MM.1S (cell line): ENCODE data around the gene EIF1B.

Source experiments
- DNase-seq: peaks from one replicate; pipeline ENCODE4 v3.0.0-alpha.2; 2015
- H2AFZ ChIP-seq: fragments of 300-600 bp; sonication (generic); 2 replicates; pipeline ENCODE4 v1.6.0; 2016; ENCODE audit warnings: antibody characterized with exemption, low read length
- H3F3A ChIP-seq: fragments of 300-600 bp; sonication (generic); 2 replicates; pipeline ENCODE4 v1.6.1; 2016; ENCODE audit warnings: mild to moderate bottlenecking, antibody characterized with exemption, low read length, moderate library complexity, mixed read lengths; ENCODE audit not compliant: insufficient read depth
- H3K27ac ChIP-seq: fragments of 300-600 bp; sonication (generic); 2 replicates; pipeline ENCODE4 v1.5.1; 2016; ENCODE audit warnings: mild to moderate bottlenecking, low read length
- H3K27me3 ChIP-seq: fragments of 300-600 bp; sonication (generic); replicated peaks from 2 replicates; pipeline ENCODE4 v1.6.0; 2016; ENCODE audit warnings: low read length; ENCODE audit not compliant: insufficient read depth
- H3K36me3 ChIP-seq: fragments of 300-600 bp; sonication (generic); replicated peaks from 2 replicates; pipeline ENCODE4 v1.6.1; 2016; ENCODE audit warnings: mild to moderate bottlenecking, low read length, mixed read lengths; ENCODE audit not compliant: insufficient read depth
- H3K4me1 ChIP-seq: fragments of 300-600 bp; sonication (generic); 2 replicates; pipeline ENCODE4 v1.6.1; 2016; ENCODE audit warnings: low read length, mixed read lengths
- H3K4me2 ChIP-seq: fragments of 300-600 bp; sonication (generic); 2 replicates; pipeline ENCODE4 v1.6.0; 2016; ENCODE audit warnings: low read depth, low read length
- H3K4me3 ChIP-seq: fragments of 300-600 bp; sonication (generic); 2 replicates; pipeline ENCODE4 v1.5.1; 2016; ENCODE audit warnings: low read length, mixed read lengths
- H3K79me2 ChIP-seq: fragments of 300-600 bp; sonication (generic); 2 replicates; pipeline ENCODE4 v1.6.1; 2016; ENCODE audit warnings: mixed run types, low read length, mixed read lengths
- H3K9ac ChIP-seq: fragments of 300-600 bp; sonication (generic); 2 replicates; pipeline ENCODE4 v1.6.1; 2016; ENCODE audit warnings: low read length, mixed read lengths
- H3K9me2 ChIP-seq: fragments of 300-600 bp; sonication (generic); replicated peaks from 2 replicates; pipeline ENCODE4 v1.6.1; 2016; ENCODE audit warnings: mild to moderate bottlenecking, low read length, mixed read lengths; ENCODE audit not compliant: insufficient read depth
- H3K9me3 ChIP-seq: fragments of 300-600 bp; sonication (generic); replicated peaks from 2 replicates; pipeline ENCODE4 v1.6.1; 2016; ENCODE audit warnings: mild to moderate bottlenecking, low read length, mixed read lengths; ENCODE audit not compliant: insufficient read depth
- H4K20me1 ChIP-seq: fragments of 300-600 bp; sonication (generic); 2 replicates; pipeline ENCODE4 v1.6.1; 2016; ENCODE audit warnings: mild to moderate bottlenecking, low read length, moderate library complexity, mixed read lengths; ENCODE audit not compliant: insufficient read depth
- CTCF ChIP-seq: fragments of 300-600 bp; sonication (generic); IDR thresholded peaks from 2 replicates; pipeline ENCODE4 v1.5.1; 2016; ENCODE audit warnings: antibody characterized with exemption, low read length, mixed read lengths
- EZH2 ChIP-seq: fragments of 300-600 bp; sonication (generic); optimal IDR thresholded peaks from 2 replicates; pipeline ENCODE3; 2017; ENCODE audit warnings: low read depth, mild to moderate bottlenecking, antibody characterized with exemption, low read length, mixed read lengths
- EZH2phosphoT487 ChIP-seq: fragments of 300-600 bp; sonication (generic); IDR thresholded peaks from 2 replicates; pipeline ENCODE4 v1.6.1; 2018; ENCODE audit warnings: antibody characterized with exemption, low read length

EIF1B gene

DNA sequence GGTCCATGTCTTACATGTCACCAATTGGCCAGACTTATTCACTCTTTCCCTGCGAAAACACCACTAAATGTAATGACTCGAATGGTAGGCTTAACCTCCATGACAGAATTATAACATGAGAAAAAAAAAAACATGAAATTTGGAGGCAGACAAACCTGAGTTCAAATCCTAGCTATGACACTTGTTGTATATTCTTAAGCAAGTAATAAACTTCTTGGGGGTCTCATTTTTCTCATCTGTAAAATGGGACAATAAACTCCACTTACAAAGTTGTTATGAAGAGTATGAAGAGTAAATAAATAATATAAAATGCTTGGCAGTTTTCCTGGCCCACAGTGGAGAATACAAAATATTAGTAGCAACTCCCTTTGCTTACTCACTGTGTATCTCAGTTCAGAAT lies 11.4 kb upstream of the EIF1B start:
- H3K4me2 ChIP-seq = no peak overlapping the region
- no peak overlapping the region for H3K4me3 ChIP-seq
- H3F3A ChIP-seq = no peaks in the 10 kb centered on the region
- H3K27me3 ChIP-seq = no peaks in the 10 kb centered on the region
- H3K27ac ChIP-seq = no peak overlapping the region
- no peaks in the 10 kb centered on the region for H3K9me3 ChIP-seq
- H3K9ac ChIP-seq = no peak overlapping the region
- no peaks in the 10 kb centered on the region for H3K9me2 ChIP-seq
- no peaks in the 10 kb centered on the region for H3K36me3 ChIP-seq
- no peaks in the 10 kb centered on the region for H4K20me1 ChIP-seq
- H3K4me1 ChIP-seq = no peaks in the 10 kb centered on the region
- no peak for DNase-seq
- no peaks in the 10 kb centered on the region for H3K79me2 ChIP-seq
- no peak for TF ChIP-seq CTCF
- TF ChIP-seq EZH2 = no peak
- no peak for TF ChIP-seq EZH2phosphoT487
- no peak overlapping the region for H2AFZ ChIP-seq

GRCh38 chr3:40299130-40299720 lies 10.3 kb upstream of the EIF1B start:
- H3K9ac ChIP-seq = no peak overlapping the region
- H4K20me1 ChIP-seq = no peaks in the 10 kb centered on the region
- no peak overlapping the region for H3K4me2 ChIP-seq
- H3F3A ChIP-seq = no peaks in the 10 kb centered on the region
- H3K36me3 ChIP-seq = no peaks in the 10 kb centered on the region
- no peaks in the 10 kb centered on the region for H3K9me2 ChIP-seq
- H3K79me2 ChIP-seq = no peaks in the 10 kb centered on the region
- no peaks in the 10 kb centered on the region for H3K4me1 ChIP-seq
- no peak overlapping the region for H3K4me3 ChIP-seq
- DNase-seq = no peak
- no peak overlapping the region for H2AFZ ChIP-seq
- H3K27ac ChIP-seq = no peak overlapping the region
- TF ChIP-seq EZH2 (no peak), CTCF (no peak), EZH2phosphoT487 (no peak)
- H3K27me3 ChIP-seq = no peaks in the 10 kb centered on the region
- H3K9me3 ChIP-seq = no peaks in the 10 kb centered on the region

- no peaks in the 10 kb centered on the region for H3K27me3 ChIP-seq
- TF ChIP-seq CTCF (no peak), EZH2phosphoT487 (no peak), EZH2 (no peak)
- no peak overlapping the region for H3K9ac ChIP-seq
- no peak overlapping the region for H3K4me2 ChIP-seq
- H3K27ac ChIP-seq = no peak overlapping the region
- H3K9me2 ChIP-seq = no peaks in the 10 kb centered on the region
- no peaks in the 10 kb centered on the region for H3K79me2 ChIP-seq
- DNase-seq = no peak
- no peak overlapping the region for H3K4me3 ChIP-seq
- H3F3A ChIP-seq = no peaks in the 10 kb centered on the region
- H2AFZ ChIP-seq = no peak overlapping the region
- no peaks in the 10 kb centered on the region for H3K4me1 ChIP-seq
- no peaks in the 10 kb centered on the region for H3K36me3 ChIP-seq
- no peaks in the 10 kb centered on the region for H3K9me3 ChIP-seq
- H4K20me1 ChIP-seq = no peaks in the 10 kb centered on the region
Observed at GRCh38 chr3:40299721-40300335, 9.7 kb upstream of the EIF1B start.
